CD4-positive, alpha-beta T cell treated with Interleukin-4 for 1 hour (primary cell): ENCODE results near the gene ATG7.

Source experiments
- DNase-seq, 2 donors: peaks; one replicate each; pipeline ENCODE4 v3.0.0-alpha.2; 2020 to 2022

The ATG7 gene

GRCh38 chr3:11602239-11602840 lies 330.1 kb downstream of the ATG7 start:
- DNase-seq = no peak

GRCh38 chr3:11602886-11603527 lies 330.8 kb downstream of the ATG7 start:
- DNase-seq = no peak

DNA sequence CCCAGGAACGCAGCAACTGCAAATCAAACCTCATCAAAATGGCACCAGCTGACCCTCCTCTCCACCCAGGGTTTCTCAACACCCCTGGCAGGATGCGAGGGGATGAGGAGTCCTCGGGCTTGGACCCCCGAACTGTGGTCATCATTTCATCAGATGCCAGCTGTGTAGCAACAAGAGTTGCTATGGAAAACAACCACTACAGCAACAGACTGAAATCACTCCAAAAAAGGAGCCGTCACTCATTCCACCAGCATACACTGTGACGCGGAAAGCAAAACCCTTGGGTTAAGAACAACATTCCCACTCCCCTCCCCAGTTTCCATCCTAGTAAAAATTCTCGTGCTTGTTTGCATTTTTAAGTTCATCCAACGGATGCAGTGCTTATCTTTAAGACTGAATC lies 331.4 kb downstream of the ATG7 start:
- DNase-seq = no peak

DNA sequence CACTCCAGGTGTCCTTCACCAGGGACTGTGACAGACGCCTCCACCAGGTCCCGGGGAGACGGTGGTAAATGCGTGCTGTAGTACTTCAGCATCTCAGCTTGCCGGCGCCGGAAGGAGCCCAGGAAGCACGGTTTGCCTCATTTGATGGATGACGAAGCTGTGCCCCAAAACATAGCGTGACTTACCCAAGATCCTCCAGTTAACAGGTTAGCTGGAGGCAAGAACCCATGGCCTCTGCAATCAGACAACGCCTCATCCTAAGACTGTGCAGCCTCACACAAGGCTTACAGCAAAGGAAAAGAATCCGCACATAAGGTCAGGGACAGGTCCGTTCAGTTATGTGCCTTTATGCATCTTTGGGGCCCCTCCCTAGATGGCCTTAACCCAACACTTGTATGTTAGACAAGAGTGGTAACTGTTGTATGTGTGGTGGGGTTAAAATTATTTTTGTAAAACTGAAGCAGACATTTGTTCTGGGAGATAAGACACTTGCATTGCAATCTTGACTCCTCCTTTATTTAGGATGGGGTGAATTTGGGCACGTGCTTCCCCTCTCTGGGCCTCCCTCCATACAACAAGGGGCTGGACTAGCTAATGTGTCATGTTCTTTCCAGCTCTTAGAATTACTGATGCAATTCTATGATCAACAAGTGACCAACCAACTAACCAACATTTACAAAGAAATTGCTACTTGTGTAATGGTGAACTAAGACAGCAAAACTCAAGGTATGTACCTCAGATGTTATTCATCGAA lies 332.1 kb downstream of the ATG7 start:
- DNase-seq = no peak

GRCh38 chr3:11605398-11605797 lies 333.2 kb downstream of the ATG7 start:
- no peak for DNase-seq

DNA sequence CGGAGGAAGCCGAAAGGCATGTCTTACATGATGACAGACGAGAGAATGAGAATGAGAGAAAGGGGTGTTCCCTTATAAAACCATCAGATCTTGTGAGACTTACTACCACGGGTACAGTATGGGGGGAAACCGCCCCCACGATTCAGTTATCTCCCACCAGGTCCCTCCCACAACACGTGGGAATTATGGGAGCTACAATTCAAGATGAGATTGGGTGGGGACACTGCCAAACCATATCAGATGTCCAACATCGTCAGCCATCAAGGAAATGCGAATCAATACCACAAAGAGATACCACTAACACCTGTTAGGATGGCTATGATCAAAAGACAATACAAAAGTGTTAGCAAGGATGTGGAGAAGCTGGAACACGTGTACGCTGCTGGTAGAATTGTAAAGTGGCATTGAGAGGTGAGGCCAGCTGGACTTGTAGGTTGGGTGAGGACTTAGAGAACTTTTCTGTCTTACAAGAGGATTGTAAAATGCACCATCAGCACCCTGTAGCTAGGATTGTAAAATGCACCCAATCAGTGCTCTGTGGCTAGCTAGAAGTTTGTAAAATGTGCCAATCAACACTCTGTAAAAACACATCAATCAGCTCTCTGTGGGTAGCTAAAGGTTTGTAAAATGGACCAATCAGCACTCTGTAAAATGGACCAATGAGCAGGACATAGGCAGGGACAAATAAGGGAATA lies 334.0 kb downstream of the ATG7 start:
- no peak for DNase-seq

- DNase-seq = no peak
Observed at GRCh38 chr3:11606865-11607440, 334.8 kb downstream of the ATG7 start.
